ENCODE measurements around the gene TMEM202.
"Not testable (repeated sequence)": the region's sequence is repeated elsewhere in the genome, so short reads cannot be mapped to it uniquely, and the experiment has no call there.

TMEM202 gene

GRCh38 chr15:72397796-72398588 lies at the start of gene TMEM202:
Gene TMEM202 (plus strand): TSS chr15:72398305. CDS start chr15:72398327, 22 bp downstream.
- DNase-seq = no peak

- DNase-seq = no peak
Measured at GRCh38 chr15:72353266-72353665, 44.8 kb upstream of the TMEM202 start.

- no peak for DNase-seq
Measured at GRCh38 chr15:72354496-72354895, 43.6 kb upstream of the TMEM202 start.

GRCh38 chr15:72358121-72358520 lies 40.0 kb upstream of the TMEM202 start:
- DNase-seq = no peak

GRCh38 chr15:72358650-72359171 lies 39.4 kb upstream of the TMEM202 start:
- DNase-seq = peak; percentile 45

- no peak for DNase-seq
Measured at GRCh38 chr15:72361176-72361575, 36.9 kb upstream of the TMEM202 start.

GRCh38 chr15:72365844-72366243 lies 32.3 kb upstream of the TMEM202 start:
- DNase-seq = no peak

- no peak for DNase-seq
Measured at GRCh38 chr15:72368325-72368724, 29.8 kb upstream of the TMEM202 start.

GRCh38 chr15:72368899-72369298 lies 29.2 kb upstream of the TMEM202 start:
- DNase-seq = no peak

GRCh38 chr15:72369964-72370363 lies 28.1 kb upstream of the TMEM202 start:
- no peak for DNase-seq

GRCh38 chr15:72372361-72372760 lies 25.7 kb upstream of the TMEM202 start:
- DNase-seq = no peak

GRCh38 chr15:72375501-72375845 lies 22.6 kb upstream of the TMEM202 start:
- DNase-seq = no peak

GRCh38 chr15:72375846-72376581 lies 22.1 kb upstream of the TMEM202 start, which contains the start of gene HEXA:
Gene HEXA (minus strand): TSS chr15:72376014. CDS start chr15:72375972, 42 bp downstream.
- peak; percentile 79 for DNase-seq

- DNase-seq = no peak
Measured at GRCh38 chr15:72377331-72377730, 20.8 kb upstream of the TMEM202 start.

GRCh38 chr15:72379106-72379505 lies 19.0 kb upstream of the TMEM202 start:
- not testable (repeated sequence) for DNase-seq

GRCh38 chr15:72379856-72380430 lies 18.2 kb upstream of the TMEM202 start:
- no peak for DNase-seq

GRCh38 chr15:72380743-72381142 lies 17.4 kb upstream of the TMEM202 start:
- DNase-seq = no peak

GRCh38 chr15:72382146-72382545 lies 16.0 kb upstream of the TMEM202 start:
- DNase-seq = no peak

GRCh38 chr15:72387741-72388140 lies 10.4 kb upstream of the TMEM202 start:
- DNase-seq = no peak

- DNase-seq = no peak
Measured at GRCh38 chr15:72389231-72389630, 8.9 kb upstream of the TMEM202 start.

GRCh38 chr15:72396331-72396730 lies 1.8 kb upstream of the TMEM202 start:
- not testable (repeated sequence) for DNase-seq

GRCh38 chr15:72398648-72399047 lies 543 bp downstream of the TMEM202 start:
- DNase-seq = no peak

- no peak for DNase-seq
Measured at GRCh38 chr15:72402726-72403125, 4.6 kb downstream of the TMEM202 start.

GRCh38 chr15:72404356-72404755 lies 6.3 kb downstream of the TMEM202 start:
- no peak for DNase-seq
